ENCODE results near the gene ARHGAP6. TPM values are rescaled to one million over a fixed set of nuclear protein-coding genes. Genes with fewer than 3 reads are reported as not detected.

ARHGAP6 gene
- total and polyA plus RNA-seq, 9 of the 15 experiments (the other 6 are each of a cell fraction or from before 2014, with no cell fraction given): 12.5 to 63.6 (median 41.8) TPM

GRCh38 chrX:11423362-11423818 lies 242.3 kb downstream of the ARHGAP6 start (continued):
- no peak for TF ChIP-seq SIN3B (IDR thresholded peaks at IDR 0.05; ENCODE audit: low read depth)
- no peak for TF ChIP-seq RBM17 (IDR thresholded peaks at IDR 0.05; ENCODE audit: borderline replicate concordance, low read depth, low read length)
- no peak for TF ChIP-seq ZKSCAN3 (CRISPR knock-in tag; IDR thresholded peaks at IDR 0.05)
- TF ChIP-seq ZNF780A (CRISPR knock-in tag; IDR thresholded peaks at IDR 0.05): no peak
- no peak for TF ChIP-seq ZNF407 (IDR thresholded peaks at IDR 0.05; ENCODE audit: low read depth)
- peak; percentile 68; the same call in 1 of the 2 replicates for TF ChIP-seq ZKSCAN8 (CRISPR knock-in tag; IDR thresholded peaks at IDR 0.05)
- peak; percentile 74 for TF ChIP-seq EP300 (IDR thresholded peaks at IDR 0.05; ENCODE audit: low read length)
- TF ChIP-seq ZNF384 (IDR thresholded peaks at IDR 0.05; ENCODE audit: low read depth, low read length): no peak
- no peak for TF ChIP-seq ZNF274 (IDR thresholded peaks at IDR 0.05; ENCODE audit: borderline replicate concordance, low read depth, low read length)
- no peak for TF ChIP-seq ZNF311 (CRISPR knock-in tag; IDR thresholded peaks at IDR 0.05)
- no peak for TF ChIP-seq ZNF785 (CRISPR knock-in tag; IDR thresholded peaks at IDR 0.05)
- TF ChIP-seq MCM5 (IDR thresholded peaks at IDR 0.05; ENCODE audit: low read depth): no peak
- TF ChIP-seq, protein P1, sequence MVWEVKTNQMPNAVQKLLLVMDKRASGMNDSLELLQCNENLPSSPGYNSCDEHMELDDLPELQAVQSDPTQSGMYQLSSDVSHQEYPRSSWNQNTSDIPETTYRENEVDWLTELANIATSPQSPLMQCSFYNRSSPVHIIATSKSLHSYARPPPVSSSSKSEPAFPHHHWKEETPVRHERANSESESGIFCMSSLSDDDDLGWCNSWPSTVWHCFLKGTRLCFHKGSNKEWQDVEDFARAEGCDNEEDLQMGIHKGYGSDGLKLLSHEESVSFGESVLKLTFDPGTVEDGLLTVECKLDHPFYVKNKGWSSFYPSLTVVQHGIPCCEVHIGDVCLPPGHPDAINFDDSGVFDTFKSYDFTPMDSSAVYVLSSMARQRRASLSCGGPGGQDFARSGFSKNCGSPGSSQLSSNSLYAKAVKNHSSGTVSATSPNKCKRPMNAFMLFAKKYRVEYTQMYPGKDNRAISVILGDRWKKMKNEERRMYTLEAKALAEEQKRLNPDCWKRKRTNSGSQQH (CRISPR knock-in tag; IDR thresholded peaks at IDR 0.05): no peak
- TF ChIP-seq, protein P2, sequence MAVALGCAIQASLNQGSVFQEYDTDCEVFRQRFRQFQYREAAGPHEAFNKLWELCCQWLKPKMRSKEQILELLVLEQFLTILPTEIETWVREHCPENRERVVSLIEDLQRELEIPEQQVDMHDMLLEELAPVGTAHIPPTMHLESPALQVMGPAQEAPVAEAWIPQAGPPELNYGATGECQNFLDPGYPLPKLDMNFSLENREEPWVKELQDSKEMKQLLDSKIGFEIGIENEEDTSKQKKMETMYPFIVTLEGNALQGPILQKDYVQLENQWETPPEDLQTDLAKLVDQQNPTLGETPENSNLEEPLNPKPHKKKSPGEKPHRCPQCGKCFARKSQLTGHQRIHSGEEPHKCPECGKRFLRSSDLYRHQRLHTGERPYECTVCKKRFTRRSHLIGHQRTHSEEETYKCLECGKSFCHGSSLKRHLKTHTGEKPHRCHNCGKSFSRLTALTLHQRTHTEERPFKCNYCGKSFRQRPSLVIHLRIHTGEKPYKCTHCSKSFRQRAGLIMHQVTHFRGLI (CRISPR knock-in tag; IDR thresholded peaks at IDR 0.05): no peak
- TF ChIP-seq NFE2L1 (tag; IDR thresholded peaks at IDR 0.05; ENCODE audit: borderline replicate concordance, low read depth): no peak
- no peak for TF ChIP-seq ZNF57 (CRISPR knock-in tag; IDR thresholded peaks at IDR 0.05)
- no peak for TF ChIP-seq NELFE (IDR thresholded peaks at IDR 0.05; ENCODE audit: insufficient read depth, insufficient read length)
- TF ChIP-seq, protein P3, sequence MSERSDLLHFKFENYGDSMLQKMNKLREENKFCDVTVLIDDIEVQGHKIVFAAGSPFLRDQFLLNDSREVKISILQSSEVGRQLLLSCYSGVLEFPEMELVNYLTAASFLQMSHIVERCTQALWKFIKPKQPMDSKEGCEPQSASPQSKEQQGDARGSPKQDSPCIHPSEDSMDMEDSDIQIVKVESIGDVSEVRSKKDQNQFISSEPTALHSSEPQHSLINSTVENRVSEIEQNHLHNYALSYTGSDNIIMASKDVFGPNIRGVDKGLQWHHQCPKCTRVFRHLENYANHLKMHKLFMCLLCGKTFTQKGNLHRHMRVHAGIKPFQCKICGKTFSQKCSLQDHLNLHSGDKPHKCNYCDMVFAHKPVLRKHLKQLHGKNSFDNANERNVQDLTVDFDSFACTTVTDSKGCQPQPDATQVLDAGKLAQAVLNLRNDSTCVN (CRISPR knock-in tag; IDR thresholded peaks at IDR 0.05): no peak
